GM23248 (cell line): Measurements from ENCODE around the gene DPF1.

Source experiments
- EZH2 ChIP-seq: fragments of 200-600 bp; sonication (generic); IDR thresholded peaks from 2 replicates; pipeline ENCODE4 v1.6.1; 2018; ENCODE audit warnings: antibody characterized with exemption, mild to moderate bottlenecking; ENCODE audit not compliant: insufficient read depth, poor library complexity, severe bottlenecking
- EZH2phosphoT487 ChIP-seq: fragments of 200-600 bp; sonication (generic); IDR thresholded peaks from 2 replicates; pipeline ENCODE4 v1.6.1; 2018; ENCODE audit warnings: antibody characterized with exemption, moderate library complexity, mild to moderate bottlenecking, low read depth; ENCODE audit not compliant: insufficient read depth

DNA sequence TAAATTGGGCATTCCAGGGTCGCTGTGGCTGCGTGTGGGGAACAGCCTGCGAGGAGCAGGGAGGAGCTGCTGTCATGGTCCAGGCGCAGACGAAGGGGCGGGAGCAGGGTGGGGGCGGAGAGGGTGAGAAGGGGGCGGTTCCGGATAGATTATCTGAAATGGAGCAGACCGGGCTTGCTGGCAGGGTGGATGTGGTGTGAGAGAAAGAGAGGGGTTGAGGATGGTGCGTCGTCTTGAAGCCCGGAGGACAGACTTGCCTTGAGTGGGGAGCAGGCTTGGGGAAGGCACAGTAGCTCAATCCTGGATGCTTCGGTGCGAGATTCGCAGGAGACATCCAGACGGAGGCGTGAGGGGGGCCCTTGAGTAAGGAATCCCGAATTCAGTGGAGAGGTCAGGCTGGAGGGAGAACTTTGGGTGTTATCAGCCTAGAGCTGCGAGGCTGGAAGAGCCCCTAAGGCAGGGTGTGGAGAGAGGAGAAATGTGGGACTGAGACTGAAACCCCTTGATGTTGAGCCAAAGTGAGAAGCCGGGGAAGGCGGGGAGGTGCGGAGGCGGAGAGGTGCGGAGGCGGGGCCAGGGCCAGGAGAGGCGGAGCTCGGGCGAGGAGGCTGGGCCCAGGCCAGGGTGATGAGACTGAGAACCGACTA lies 40.6 kb downstream of the DPF1 start:
- TF ChIP-seq EZH2phosphoT487, result no peak
- no peak for TF ChIP-seq EZH2
